Myocyte (in vitro differentiated cells): Measurements from ENCODE around the gene NIPBL. TPM values are rescaled to one million over a fixed set of nuclear protein-coding genes. Genes with fewer than 3 reads are reported as not detected.
"Not testable (repeated sequence)": the region's sequence is repeated elsewhere in the genome, so short reads cannot be mapped to it uniquely, and the experiment has no call there.

Experiments used
- DNase-seq: peaks from one replicate; pipeline ENCODE4 v3.0.0-alpha.2; 2012; ENCODE audit warnings: low read depth
- total RNA-seq: library from RNA; depleted of rRNA; stranded (reverse); fragments of >200 nt; gene quantifications from 2 replicates; pipeline ENCODE4 v1.2.3, GENCODE V29; 2014

The NIPBL gene
- total RNA-seq, 1 donor from 2014 or later: 19.4 TPM

GRCh38 chr5:37086026-37086425, 209.5 kb downstream of the NIPBL start:
- DNase-seq: not testable (repeated sequence)

GRCh38 chr5:37086466-37087173, 210.1 kb downstream of the NIPBL start:
- peak; percentile 63 for DNase-seq

- DNase-seq: no peak
These were observed 211.4 kb downstream of the NIPBL start for GRCh38 chr5:37088009-37088408.

GRCh38 chr5:37090123-37090726, 213.7 kb downstream of the NIPBL start:
- DNase-seq: no peak

- DNase-seq: no peak
These were observed 214.2 kb downstream of the NIPBL start for GRCh38 chr5:37090781-37091180.

GRCh38 chr5:37093795-37094194, 217.2 kb downstream of the NIPBL start:
- DNase-seq: not testable (repeated sequence)

- DNase-seq: not testable (repeated sequence)
These were observed 222.7 kb downstream of the NIPBL start for GRCh38 chr5:37099267-37099666.

GRCh38 chr5:37103302-37103701, 226.7 kb downstream of the NIPBL start:
- DNase-seq: no peak

GRCh38 chr5:37109338-37109737, 232.8 kb downstream of the NIPBL start:
- no peak for DNase-seq

GRCh38 chr5:37110135-37110534, 233.6 kb downstream of the NIPBL start:
- DNase-seq: no peak

- no peak for DNase-seq
These were observed 235.1 kb downstream of the NIPBL start for GRCh38 chr5:37111426-37112382.

GRCh38 chr5:37112383-37112991, 235.9 kb downstream of the NIPBL start:
- DNase-seq: no peak
